HG03095 (cell line): ENCODE results near the gene SPIRE1.
"Not testable (repeated sequence)": the region's sequence is repeated elsewhere in the genome, so short reads cannot be mapped to it uniquely, and the experiment has no call there.

ENCODE experiments used
- ATAC-seq: cut with Tn5 transposase; IDR thresholded peaks from one replicate; pipeline ENCODE4 v1.9.1; 2021; ENCODE audit warnings: moderate library complexity; ENCODE audit not compliant: unreplicated experiment

The SPIRE1 gene

GRCh38 chr18:12647773-12648172 is 10.1 kb downstream of the SPIRE1 start:
- no peak for ATAC-seq

DNA sequence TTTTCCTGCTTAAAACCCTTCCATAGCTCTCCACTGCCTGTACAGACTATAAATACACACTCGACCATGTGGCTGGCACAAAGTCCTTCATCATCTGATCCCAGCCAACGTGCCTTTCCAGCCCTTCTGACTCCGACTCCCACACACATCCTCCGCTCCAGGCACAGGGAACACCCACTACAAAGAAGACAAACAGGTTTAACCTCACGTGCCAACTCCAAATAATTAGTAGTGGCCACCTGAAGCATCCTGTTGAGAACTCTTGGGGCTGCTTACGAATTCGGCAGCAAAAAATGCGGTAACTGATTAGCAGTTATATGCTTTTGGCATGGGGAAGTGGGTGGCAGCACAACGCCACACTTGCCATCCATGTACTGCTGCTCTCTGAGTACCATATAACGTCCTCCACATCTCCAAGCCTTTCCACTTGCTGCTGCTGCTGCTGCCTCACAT is 12.1 kb downstream of the SPIRE1 start:
- no peak for ATAC-seq

DNA sequence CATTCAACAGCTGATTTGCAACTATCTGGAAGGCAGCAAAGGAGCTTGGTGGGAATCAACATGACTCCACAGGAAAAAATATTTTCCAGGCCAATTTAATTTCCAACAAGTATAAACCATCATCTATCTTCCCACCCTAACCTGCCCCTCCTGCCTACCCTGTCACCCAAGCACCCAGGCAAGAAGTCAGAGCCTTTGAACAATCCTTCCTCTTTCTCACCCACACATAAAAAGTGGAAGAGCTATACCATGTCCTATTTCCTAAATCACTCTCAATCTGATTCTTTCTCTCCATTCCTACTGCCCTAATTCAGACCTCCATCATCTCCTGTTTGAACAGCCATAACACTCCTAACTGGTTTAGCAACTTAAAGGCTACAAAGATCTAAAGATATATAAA is 12.7 kb downstream of the SPIRE1 start:
- ATAC-seq, result no peak

- ATAC-seq, result not testable (repeated sequence)
Observed at GRCh38 chr18:12643756-12644155, 14.2 kb downstream of the SPIRE1 start.

GRCh38 chr18:12640881-12641200 is 17.1 kb downstream of the SPIRE1 start:
- ATAC-seq, result no peak

DNA sequence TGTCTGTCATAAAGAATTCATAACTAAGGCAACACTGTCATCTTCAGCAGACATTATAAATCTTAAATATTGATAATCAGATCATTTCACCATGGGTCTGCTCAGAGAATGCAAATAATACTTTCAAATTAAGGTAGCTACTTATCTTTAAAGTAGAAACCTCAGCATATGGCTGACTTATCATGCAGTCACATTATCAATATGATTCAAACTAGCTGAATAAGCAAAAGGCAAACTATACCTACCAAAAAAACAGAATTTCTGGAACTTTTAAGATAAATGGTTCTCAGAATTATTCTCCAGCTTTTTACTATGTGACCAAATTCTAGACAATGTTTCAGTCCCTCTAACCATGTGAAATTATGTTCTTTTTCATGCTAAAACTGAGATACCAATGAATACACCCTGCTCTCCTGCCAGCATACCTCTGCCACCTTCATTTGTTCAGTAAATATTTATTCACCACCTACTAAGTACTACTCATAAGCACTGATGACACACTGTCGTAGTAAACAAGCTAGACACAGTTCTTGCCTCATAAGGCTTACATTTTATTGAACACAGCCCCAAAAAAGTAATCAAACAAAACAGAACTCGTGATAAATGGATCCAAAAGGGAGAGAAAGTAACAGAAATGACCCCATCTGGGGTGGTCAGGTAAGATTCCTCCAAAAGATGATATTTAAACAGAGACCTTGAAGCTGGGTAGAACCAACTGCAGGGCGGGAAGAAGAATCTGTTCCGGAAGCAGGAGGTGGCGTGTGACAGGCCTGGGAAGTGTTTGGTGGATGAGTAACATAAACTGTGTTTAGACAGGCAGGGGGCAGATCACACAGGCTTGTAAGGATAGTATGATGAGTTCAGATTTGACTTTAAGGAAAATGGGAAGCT is 17.7 kb downstream of the SPIRE1 start:
- ATAC-seq, result no peak

DNA sequence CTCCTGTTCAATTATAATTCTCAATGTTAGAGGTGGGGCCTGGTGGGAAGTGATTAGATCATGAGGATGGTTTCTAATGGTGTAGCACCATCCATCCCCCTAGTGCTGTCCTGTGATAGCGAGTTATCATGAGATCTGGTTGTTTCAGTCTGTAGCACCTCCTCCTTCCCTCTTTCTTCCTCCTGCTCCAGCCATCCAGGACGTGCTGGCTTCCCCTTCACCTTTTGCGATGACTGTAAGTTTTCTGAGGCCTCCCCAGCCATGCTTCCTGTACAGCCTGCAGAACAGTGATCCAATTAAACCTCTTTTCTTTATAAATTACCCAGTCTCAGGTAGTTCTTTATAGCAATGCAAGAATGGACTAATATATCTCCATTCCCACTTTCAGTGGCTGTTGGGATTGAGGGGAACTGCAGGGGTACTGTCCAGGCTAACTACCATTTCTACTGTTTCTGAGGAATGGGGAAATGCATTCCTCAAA is 19.2 kb downstream of the SPIRE1 start:
- ATAC-seq, result no peak

DNA sequence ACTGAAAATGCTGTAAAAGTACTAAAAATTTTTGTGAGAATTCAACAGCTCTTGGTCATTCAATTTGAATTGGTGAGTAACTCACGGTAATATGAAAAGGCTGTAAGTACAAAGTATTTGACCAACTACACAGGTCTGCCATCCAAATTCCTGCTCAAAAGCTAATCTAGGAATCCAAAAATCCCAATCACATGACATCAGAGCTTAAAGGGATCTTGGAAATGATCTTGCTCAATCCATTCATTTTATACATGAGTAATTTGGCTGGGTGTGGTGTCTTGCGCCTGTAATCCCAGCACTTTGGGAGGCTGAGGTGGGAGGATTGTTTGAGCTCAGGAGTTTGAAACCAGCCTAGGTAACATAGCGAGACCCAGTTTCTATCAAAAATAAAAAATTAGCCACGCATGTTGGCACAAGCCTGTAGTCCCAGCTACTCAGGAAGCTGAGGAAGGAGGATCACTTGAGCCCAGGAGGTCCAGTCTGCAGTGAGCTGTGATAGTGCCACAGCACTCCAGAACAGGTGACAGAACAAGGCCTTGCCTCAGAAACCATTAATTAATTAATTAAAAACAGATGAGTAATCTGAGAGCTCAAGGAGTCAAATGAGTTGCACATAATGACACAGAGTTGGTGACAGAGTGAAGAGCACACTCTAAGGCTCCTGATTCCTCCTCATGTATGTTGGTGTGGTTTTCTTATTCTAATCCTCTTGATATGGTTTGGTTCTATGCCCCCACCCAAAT is 19.8 kb downstream of the SPIRE1 start:
- no peak for ATAC-seq

GRCh38 chr18:12637393-12637792 is 20.5 kb downstream of the SPIRE1 start:
- no peak for ATAC-seq

DNA sequence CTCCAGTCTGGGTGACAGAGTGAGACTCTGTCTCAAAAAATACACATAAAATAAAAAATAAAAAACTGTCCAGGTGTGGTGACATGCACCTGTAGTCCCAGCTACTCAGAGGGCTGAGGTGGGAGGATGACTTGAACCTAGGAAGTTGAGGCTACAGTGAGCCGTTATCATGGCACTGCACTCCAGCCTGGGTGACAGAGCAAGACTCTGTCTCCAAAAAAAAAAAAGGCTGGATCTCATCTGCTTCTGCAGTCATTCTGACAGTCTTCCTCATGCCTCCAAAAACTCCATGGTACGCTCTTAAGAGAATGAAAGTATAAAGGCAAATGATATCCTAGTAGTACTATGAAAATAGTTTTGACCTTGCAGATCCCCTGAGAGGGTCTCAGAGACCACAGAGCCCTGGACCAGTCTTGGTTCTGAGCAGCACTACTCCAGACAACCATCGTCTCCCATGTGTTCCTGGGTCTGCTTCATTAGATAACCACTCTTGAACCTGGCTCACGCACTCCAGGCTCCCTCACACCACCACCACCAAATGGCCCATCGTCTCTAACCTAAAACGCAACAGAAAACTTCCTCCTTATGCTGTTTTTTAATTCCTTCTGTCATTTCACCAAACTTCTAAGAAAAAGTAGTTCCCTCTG is 26.0 kb downstream of the SPIRE1 start:
- ATAC-seq, result no peak

DNA sequence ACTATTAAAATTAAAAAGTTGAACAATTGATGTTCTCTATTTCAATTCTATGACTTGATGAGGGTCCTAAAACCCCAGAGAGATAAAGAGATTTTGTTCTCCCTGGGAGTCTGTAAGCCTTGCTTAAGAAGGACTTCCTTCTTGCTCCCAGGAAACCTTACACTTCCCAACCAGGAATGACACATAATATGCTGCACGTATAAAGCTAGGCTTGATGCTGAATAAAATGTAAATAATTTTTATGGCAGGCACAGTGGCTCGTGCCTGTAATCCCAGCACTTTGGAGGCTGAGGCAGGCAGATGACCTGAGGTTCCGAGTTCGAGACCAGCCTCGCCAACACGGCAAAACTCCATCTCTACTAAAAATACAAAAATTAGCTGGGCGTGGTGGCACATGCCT is 27.8 kb downstream of the SPIRE1 start:
- no peak for ATAC-seq

DNA sequence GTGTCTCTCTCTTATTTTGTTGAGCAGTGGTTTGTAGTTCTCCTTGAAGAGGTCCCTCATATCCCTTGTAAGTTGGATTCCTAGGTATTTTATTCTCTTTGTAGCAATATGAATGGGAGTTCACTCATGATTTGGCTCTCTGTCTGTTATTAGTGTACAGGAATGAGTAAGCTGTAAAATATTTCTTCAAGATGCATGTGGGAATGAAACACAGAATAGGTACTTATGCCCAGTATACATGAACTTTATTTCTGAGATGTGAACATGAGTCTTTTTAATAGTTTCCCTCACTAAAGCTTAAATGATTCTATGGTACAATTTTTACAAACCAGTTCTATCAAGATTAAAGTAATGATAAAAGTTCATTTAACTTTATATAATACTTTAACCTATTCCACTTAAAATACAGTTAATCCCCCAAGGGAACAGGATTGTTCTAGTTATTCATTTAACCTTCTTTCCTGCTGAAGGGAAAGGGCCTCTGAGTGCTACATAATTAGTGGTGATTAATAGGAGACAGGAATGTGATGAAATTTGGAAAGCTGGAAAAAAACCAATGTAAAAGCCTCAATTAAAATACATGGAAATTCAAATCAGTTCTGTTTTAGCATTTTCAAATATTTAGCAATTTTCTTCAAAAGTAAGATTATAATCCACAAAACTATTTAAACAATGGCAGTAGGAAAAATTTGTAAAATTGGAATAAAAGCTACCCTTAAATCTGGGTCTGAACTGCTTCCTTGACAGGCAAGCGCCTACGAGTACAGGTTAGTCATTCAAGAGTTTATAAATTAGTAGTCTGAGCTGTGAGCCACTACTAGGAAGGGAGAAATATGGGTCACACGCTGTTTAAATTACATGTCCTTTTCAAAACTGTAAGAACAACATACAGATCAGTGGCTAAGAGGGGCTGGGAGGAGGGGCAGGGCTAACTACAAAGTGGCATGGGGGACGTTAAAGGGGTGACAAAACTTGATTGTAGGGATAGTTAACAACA is 28.9 kb downstream of the SPIRE1 start:
- no peak for ATAC-seq

- ATAC-seq, result not testable (repeated sequence)
Observed at GRCh38 chr18:12627199-12627598, 30.7 kb downstream of the SPIRE1 start.

DNA sequence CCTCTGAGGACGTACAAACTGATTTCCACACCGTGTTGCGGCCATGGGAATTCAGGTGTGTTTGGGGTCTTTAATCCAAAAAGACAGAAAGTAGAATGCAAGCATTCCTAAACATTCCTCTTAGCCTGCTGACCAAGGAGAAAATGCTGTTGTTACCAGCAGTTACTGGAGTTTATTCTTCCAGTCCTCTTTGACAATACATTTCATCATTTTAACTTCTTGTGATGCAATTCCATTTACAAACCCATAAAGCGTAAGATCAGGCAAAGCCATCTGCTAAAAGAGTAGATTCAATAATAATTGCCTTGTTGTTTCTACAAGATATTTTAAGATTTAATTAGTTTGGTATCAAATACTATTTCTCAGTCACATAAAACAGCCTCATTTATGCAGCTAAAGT is 32.7 kb downstream of the SPIRE1 start:
- ATAC-seq, result no peak

- no peak for ATAC-seq
Observed at GRCh38 chr18:12621742-12622306, 36.1 kb downstream of the SPIRE1 start.

- no peak for ATAC-seq
Observed at GRCh38 chr18:12615748-12616147, 42.2 kb downstream of the SPIRE1 start.

- ATAC-seq, result no peak
Observed at GRCh38 chr18:12608301-12608700, 49.6 kb downstream of the SPIRE1 start.

GRCh38 chr18:12606592-12607315 is 51.2 kb downstream of the SPIRE1 start:
- ATAC-seq, result no peak

GRCh38 chr18:12604445-12605007 is 53.4 kb downstream of the SPIRE1 start:
- no peak for ATAC-seq
